GM12864 (cell line): ENCODE results near the gene SLF2.

Experiments
- DNase-seq: peaks from one replicate; pipeline ENCODE4 v3.0.0-alpha.2; 2011; ENCODE audit warnings: low read depth
- H3K4me3 ChIP-seq: 2 replicates; pipeline ENCODE4 v1.5.1; 2011; ENCODE audit warnings: mild to moderate bottlenecking, low read depth, low read length, control low read depth
- TF ChIP-seq, protein P1 (sequence below): IDR thresholded peaks from 2 replicates; pipeline ENCODE4 v1.5.1; 2011; ENCODE audit warnings: low read depth, mild to moderate bottlenecking, moderate library complexity, low read length, control low read depth, inconsistent platforms; ENCODE audit errors: missing control alignments

The SLF2 gene

DNA sequence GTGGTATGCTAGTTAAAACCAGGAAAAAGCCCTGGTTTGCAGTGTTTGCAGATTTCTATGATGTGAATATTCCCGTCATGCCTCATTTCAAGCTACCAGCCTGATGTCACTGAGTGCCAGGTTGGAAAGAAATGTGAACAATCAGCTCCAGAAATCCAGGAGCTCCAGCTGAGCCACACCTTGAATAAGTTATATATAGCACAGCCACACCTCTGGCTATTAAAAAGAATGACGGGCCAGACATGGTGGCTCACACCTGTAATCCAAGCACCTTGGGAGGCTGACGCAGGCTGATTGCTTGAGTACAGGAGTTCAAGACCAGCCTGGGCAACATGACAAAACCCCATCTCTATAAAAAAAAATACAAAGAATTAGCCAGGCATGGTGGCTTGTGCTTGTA lies 18.7 kb upstream of the SLF2 start:
- no peak overlapping the region for H3K4me3 ChIP-seq
- no peak for DNase-seq
- TF ChIP-seq, protein P1, sequence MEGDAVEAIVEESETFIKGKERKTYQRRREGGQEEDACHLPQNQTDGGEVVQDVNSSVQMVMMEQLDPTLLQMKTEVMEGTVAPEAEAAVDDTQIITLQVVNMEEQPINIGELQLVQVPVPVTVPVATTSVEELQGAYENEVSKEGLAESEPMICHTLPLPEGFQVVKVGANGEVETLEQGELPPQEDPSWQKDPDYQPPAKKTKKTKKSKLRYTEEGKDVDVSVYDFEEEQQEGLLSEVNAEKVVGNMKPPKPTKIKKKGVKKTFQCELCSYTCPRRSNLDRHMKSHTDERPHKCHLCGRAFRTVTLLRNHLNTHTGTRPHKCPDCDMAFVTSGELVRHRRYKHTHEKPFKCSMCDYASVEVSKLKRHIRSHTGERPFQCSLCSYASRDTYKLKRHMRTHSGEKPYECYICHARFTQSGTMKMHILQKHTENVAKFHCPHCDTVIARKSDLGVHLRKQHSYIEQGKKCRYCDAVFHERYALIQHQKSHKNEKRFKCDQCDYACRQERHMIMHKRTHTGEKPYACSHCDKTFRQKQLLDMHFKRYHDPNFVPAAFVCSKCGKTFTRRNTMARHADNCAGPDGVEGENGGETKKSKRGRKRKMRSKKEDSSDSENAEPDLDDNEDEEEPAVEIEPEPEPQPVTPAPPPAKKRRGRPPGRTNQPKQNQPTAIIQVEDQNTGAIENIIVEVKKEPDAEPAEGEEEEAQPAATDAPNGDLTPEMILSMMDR, result no peak

DNA sequence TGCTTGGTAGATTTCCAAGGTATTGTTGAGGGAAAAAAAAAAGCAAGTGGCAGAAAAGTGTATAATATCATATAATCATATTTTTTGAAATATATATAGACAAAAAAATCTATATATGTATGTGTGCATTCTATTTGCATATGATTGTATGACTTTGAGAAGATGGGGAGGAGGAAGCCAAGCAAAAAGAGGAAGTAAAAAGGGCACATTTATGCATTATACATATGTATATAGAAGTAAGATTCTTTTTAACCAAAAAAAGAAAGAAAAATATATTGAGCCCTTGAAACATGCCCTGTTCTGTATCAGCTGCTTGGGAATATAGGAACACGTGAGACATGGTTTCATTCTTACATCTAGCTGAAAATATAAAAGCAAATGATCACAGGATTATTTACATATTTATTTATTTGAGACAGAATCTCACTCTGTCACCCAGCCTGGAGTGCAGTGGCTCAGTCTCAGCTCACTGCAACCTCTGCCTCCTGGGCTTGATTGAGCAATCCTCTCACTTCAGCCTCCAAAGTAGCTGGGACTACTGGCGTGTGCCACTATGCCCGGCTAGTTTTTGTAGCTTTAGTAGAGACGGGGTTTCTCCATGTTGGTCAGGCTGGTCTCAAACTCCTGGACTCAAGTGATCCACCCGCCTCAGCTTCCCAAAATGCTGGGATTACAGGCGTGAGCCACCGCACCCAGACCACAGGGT lies 18.0 kb upstream of the SLF2 start:
- TF ChIP-seq, protein P1, result no peak
- H3K4me3 ChIP-seq, result no peak overlapping the region
- DNase-seq, result no peak

DNA sequence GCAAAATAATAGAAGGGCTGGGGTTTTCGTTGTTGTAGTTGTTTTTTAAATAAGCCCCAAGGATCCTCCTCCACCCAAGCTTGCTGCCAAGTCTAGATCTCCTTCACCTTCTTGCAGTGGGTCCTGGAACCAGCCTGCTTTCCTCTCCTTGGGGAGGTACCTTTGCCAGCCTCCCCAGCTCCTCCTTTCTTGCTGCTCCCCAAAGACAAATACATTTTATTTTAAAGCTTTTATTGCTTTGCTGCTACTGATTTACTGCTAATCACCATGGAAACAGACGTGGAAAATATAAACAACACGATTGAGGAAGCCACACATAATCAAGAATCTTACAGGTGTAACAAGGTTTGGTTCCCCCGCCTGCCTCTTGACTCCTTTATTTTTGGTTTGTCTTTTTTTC lies 17.4 kb upstream of the SLF2 start:
- DNase-seq, result no peak
- no peak overlapping the region for H3K4me3 ChIP-seq
- TF ChIP-seq, protein P1, result no peak

DNA sequence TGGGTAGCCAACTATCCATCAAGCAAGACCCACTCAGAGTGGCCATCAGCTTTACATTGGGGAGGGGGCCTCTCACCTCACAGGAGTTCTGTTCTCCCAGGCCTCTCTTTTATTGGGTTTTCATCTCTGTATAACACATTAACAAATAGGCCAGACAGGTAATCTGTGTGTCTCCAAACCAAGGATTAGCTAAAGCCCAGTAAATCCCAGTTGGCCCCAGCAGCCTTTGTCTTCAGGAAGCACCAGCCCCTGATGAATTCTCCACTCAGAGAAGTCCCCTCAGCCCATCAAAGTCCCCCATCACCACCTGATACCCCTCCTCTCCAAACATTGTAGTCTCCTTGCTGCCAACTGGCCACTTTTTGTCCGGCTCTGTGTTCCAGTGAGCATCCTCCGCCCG lies 16.9 kb upstream of the SLF2 start:
- DNase-seq, result no peak
- TF ChIP-seq, protein P1, result no peak
- H3K4me3 ChIP-seq, result no peak overlapping the region

DNA sequence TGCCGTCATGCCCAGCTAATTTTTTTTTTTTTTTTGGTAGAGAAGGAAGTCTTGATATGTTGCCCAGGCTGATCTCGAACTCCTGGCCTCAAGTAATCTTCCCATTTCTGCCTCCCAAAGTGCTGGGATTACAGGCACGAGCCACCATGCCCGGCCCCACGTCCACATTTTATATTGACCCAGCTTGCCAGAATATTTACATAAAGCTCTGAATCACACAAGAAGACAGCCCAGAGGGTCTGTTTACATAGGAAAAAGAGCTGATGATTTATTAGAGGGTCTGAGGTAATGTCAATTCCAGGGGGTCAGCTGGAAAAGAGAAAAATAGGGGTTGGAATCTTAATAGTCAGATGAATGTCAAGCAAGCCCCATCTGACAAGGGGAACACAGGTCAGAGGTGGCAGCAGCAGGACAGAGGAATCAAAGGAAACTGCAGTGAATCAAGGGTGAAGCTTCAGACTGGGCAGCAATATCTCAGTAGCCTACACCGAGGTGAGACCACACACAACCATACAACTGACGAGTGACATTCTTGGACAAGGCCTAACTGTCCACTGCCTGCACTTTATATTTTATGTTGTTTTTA lies 15.8 kb upstream of the SLF2 start:
- no peak for DNase-seq
- TF ChIP-seq, protein P1, result no peak

DNA sequence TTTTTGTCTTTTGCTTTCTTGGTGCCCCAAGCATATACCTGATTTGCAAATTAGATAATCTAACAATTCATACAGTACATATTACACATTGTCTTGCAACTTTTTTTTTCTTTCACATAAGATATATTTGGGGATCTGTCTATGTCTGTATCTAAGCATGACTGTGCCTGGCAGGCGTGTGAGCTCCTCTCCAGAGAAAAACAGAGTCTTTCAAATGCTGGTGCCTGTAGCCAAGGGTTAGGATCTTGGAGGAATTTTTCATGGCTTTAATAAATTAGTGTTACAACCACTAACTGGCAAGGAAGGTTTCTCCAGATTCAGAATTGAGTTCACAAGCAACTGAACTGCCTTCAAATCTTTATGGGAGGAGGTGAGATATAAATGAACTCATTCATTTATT lies 14.8 kb upstream of the SLF2 start:
- TF ChIP-seq, protein P1, result no peak
- DNase-seq, result no peak
- H3K4me3 ChIP-seq, result no peak overlapping the region

More for the DNA sequence above, 15.8 kb upstream of the SLF2 start:
- H3K4me3 ChIP-seq, result no peak overlapping the region

DNA sequence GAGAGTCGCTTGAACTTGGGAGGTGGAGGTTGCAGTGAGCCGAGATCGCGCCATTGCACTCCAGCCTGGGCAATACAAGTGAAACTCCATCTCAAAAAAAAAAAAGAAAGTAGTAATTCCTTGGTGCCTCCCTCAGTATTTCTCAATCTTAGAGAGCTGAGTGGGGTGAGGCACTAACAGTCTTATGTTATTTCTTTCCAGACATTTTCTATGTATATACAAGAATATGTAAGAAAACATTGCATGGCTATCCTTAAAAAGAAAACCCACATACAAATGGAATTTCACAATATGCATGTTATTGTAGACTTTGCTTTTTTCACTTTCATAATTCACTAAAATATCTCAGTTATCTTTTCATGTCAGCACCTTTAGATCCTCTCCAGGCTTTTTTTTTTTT lies 13.6 kb upstream of the SLF2 start:
- DNase-seq, result no peak
- H3K4me3 ChIP-seq, result no peak overlapping the region
- TF ChIP-seq, protein P1, result no peak
